ENCODE measurements around the gene PCDHGA1. TPM values are rescaled to one million over a fixed set of nuclear protein-coding genes. Genes with fewer than 3 reads are reported as not detected.
A peak's percentile ranks its signal among the peaks of the same experiment; 100 is the strongest.

Gene PCDHGA1
- total and polyA plus RNA-seq, 2 of the 4 experiments (the other 2 are of a cell fraction) = 0.90 to 0.92 TPM

- no peak overlapping the region for H3K4me2 ChIP-seq (ENCODE audit: low read depth, low read length)
- no peak overlapping the region for H3K18ac ChIP-seq (ENCODE audit: low read depth, low read length)
- H3K9ac ChIP-seq (ENCODE audit: low read depth, low read length) = no peak overlapping the region
- no peak overlapping the region for H3K4me3 ChIP-seq (ENCODE audit: insufficient read depth, low read depth, low read length)
- peaks cover 29% of the 10 kb centered on the region for H3K9me1 ChIP-seq (ENCODE audit: insufficient read depth, low read length)
- no peak overlapping the region for H3K27ac ChIP-seq (ENCODE audit: insufficient read depth, low read length)
- H3K56ac ChIP-seq (ENCODE audit: extremely low read depth, insufficient read depth, low read length) = no peak overlapping the region
- TF ChIP-seq RFX5 (IDR thresholded peaks at IDR 0.05; ENCODE audit: low read depth, low read length) (no peak), ELK1 (IDR thresholded peaks at IDR 0.05; ENCODE audit: borderline replicate concordance, low read depth, low read length) (no peak), CEBPB (IDR thresholded peaks at IDR 0.05; ENCODE audit: low read depth, low read length) (no peak), MAZ (IDR thresholded peaks at IDR 0.05; ENCODE audit: borderline replicate concordance, low read depth, low read length) (no peak), RAD21 (IDR thresholded peaks at IDR 0.05; ENCODE audit: low read length) (no peak), CHD1 (IDR thresholded peaks at IDR 0.05; ENCODE audit: low read depth, low read length) (no peak), MXI1 (IDR thresholded peaks at IDR 0.05; ENCODE audit: borderline replicate concordance, low read depth, low read length) (no peak)
- H2BK15ac ChIP-seq (ENCODE audit: low read depth, low read length) = no peak overlapping the region
- H2AK5ac ChIP-seq (ENCODE audit: low read depth, low read length) = no peak overlapping the region
- no peak overlapping the region for H4K5ac ChIP-seq (ENCODE audit: low read depth, low read length)
- intact Hi-C loops (cut with micrococcal nuclease) (no loop called here), dilution Hi-C loops (cut with HindIII; ENCODE audit: low sequenced_read_pairs, unreplicated experiment) (no loop called here), in situ Hi-C loops (cut with MboI; ENCODE audit: low sequenced_read_pairs) (no loop called here)
- H2BK120ac ChIP-seq (ENCODE audit: low read depth, low read length) = no peak overlapping the region
- no peak overlapping the region for H3K4ac ChIP-seq (ENCODE audit: low read depth, low read length)
- peaks cover 31 to 85% of the 10 kb centered on the region in 2 experiments for H3K79me1 ChIP-seq (ENCODE audit: low read depth in 1 of 2, low read length in 2 of 2)
- peaks cover 49% of the 10 kb centered on the region for H3K36me3 ChIP-seq (ENCODE audit: control insufficient read depth, insufficient read depth, low read length)
- no peak overlapping the region for H2AFZ ChIP-seq (replicated peaks; ENCODE audit: low read length, poor library complexity)
- no peak overlapping the region for H4K91ac ChIP-seq (ENCODE audit: insufficient read depth, low read depth, low read length)
- no peaks in the 10 kb centered on the region for H3K27me3 ChIP-seq (ENCODE audit: control insufficient read depth, insufficient read depth, low read length)
- H4K20me1 ChIP-seq (ENCODE audit: insufficient read depth, low read length) = peaks cover 64% of the 10 kb centered on the region
- DNase-seq = no peak
- WGBS, 2 experiments (ENCODE audit: extremely low coverage in 2 of 2, insufficient read length in 1 of 2) = 100% methylated on average over 2 of the region's 7 CpGs; no CpG with 5 or more reads in 1 of the 2 experiments
- POLR2A ChIA-PET (ENCODE audit: unreplicated experiment) = interaction anchor here (0.6 kb wide), 2 partner anchors 14 to 31 kb away, joined by 3 to 8 read pairs; no protein-coding TSS in a partner anchor
- peak overlapping the region; percentile 38 for H2AK9ac ChIP-seq (replicated peaks; ENCODE audit: low read depth, low read length, poor library complexity)
- no peaks in the 10 kb centered on the region; the same call in 1 of the 2 replicates for H3K9me3 ChIP-seq (ENCODE audit: control insufficient read depth, insufficient read depth, low read length)
- CTCF ChIA-PET = interaction anchor here (0.7 to 0.9 kb wide), 2 partner anchors 38 to 71 kb away, joined by 3 to 4 read pairs; no protein-coding TSS in a partner anchor
- no peak for ATAC-seq (ENCODE audit: low read depth)
- H4K8ac ChIP-seq (ENCODE audit: low read depth in 2 of 2, low read length in 2 of 2) = no peak overlapping the region
- H3K23ac ChIP-seq (ENCODE audit: low read depth, low read length) = no peak overlapping the region
- H2BK20ac ChIP-seq (ENCODE audit: low read depth, low read length) = no peak overlapping the region
- peaks cover 19% of the 10 kb centered on the region for H3K4me1 ChIP-seq (ENCODE audit: control insufficient read depth, insufficient read depth, low read length)
- no peak overlapping the region for H2BK5ac ChIP-seq (ENCODE audit: low read depth, low read length, poor library complexity, severe bottlenecking)
- H3K14ac ChIP-seq (replicated peaks; ENCODE audit: low read depth, low read length) = no peak overlapping the region
- BruUV-seq (replicated peaks) = no TSS peak
Measured at GRCh38 chr5:141487131-141487530, 156.8 kb downstream of the PCDHGA1 start.
